ENCODE data around the gene CXCL13. TPM values are rescaled to one million over a fixed set of nuclear protein-coding genes. Genes with fewer than 3 reads are reported as not detected.

The CXCL13 gene
- total and polyA plus RNA-seq, 2 of the 13 experiments (the other 11 are each of a cell fraction or from before 2014, with no cell fraction given): not detected

- H4K20me1 ChIP-seq (ENCODE audit: insufficient read depth, low read length): no peaks in the 10 kb centered on the region
- CTCF ChIA-PET (ENCODE audit: low intra/inter-chr PET ratio, low total read pairs): interaction anchor here (1.8 kb wide), 1 partner anchor 216 kb away, joined by 11 read pairs; no protein-coding TSS in a partner anchor
- BruUV-seq (replicated peaks): no TSS peak
- no peak overlapping the region for H3K9ac ChIP-seq (ENCODE audit: insufficient read depth, low read depth, low read length)
- no peak for ATAC-seq
- no peaks in the 10 kb centered on the region for H3K79me2 ChIP-seq (ENCODE audit: insufficient read depth, low read length)
- H2AFZ ChIP-seq (ENCODE audit: low read length): no peak overlapping the region
- no peaks in the 10 kb centered on the region for H3K36me3 ChIP-seq (replicated peaks in 1 of 2; ENCODE audit: control insufficient read depth in 1 of 2, insufficient read depth in 2 of 2, low read length in 2 of 2)
- no peak overlapping the region for H3K4me3 ChIP-seq (replicated peaks in 1 of 3; ENCODE audit: insufficient read depth in 1 of 3, low read depth in 2 of 3, low read length in 3 of 3)
- intact Hi-C loops (cut with micrococcal nuclease; ENCODE audit: unreplicated experiment) (loop anchor here (1.0 kb wide), 1 partner anchor 216 kb away; no protein-coding TSS in a partner anchor), in situ Hi-C loops (cut with HindIII; ENCODE audit: extremely low pct_ligation_motif_present, low pct_unique_long_range_greater_than_20kb) (no loop called here)
- POLR2A ChIA-PET: no interaction called here
- H3K4me2 ChIP-seq (ENCODE audit: low read depth, low read length): no peak overlapping the region
- TF ChIP-seq SMYD3 (CRISPR knock-in tag; IDR thresholded peaks at IDR 0.05) (no peak), JUND (CRISPR knock-in tag; IDR thresholded peaks at IDR 0.05) (no peak), ZNF562 (CRISPR knock-in tag; IDR thresholded peaks at IDR 0.05; ENCODE audit: borderline replicate concordance) (no peak), NFAT5 (CRISPR knock-in tag; IDR thresholded peaks at IDR 0.05) (no peak), THYN1 (CRISPR knock-in tag; IDR thresholded peaks at IDR 0.05; ENCODE audit: borderline replicate concordance, low read depth) (no peak), CENPX (CRISPR knock-in tag; IDR thresholded peaks at IDR 0.05) (no peak), ZNF768 (CRISPR knock-in tag; IDR thresholded peaks at IDR 0.05) (no peak), NFYC (CRISPR knock-in tag; IDR thresholded peaks at IDR 0.05) (no peak), SMAD1 (CRISPR knock-in tag; IDR thresholded peaks at IDR 0.05; ENCODE audit: borderline replicate concordance, low read depth) (no peak), ZNF33B (CRISPR knock-in tag; IDR thresholded peaks at IDR 0.05) (no peak), SKI (IDR thresholded peaks at IDR 0.05; ENCODE audit: partially characterized antibody) (no peak)
- TF ChIP-seq, protein P1, sequence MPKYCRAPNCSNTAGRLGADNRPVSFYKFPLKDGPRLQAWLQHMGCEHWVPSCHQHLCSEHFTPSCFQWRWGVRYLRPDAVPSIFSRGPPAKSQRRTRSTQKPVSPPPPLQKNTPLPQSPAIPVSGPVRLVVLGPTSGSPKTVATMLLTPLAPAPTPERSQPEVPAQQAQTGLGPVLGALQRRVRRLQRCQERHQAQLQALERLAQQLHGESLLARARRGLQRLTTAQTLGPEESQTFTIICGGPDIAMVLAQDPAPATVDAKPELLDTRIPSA (CRISPR knock-in tag; IDR thresholded peaks at IDR 0.05; ENCODE audit: borderline replicate concordance): no peak
- peaks cover 0 to 3% of the 10 kb centered on the region in 2 experiments; a peak in 1 of 5 replicates for H3K27me3 ChIP-seq (ENCODE audit: control insufficient read depth in 1 of 2, insufficient read depth in 2 of 2, low read length in 2 of 2)
- no peak for FAIRE-seq
- no peak overlapping the region for H3K27ac ChIP-seq (ENCODE audit: extremely low read length, insufficient read depth, low read length)
- WGBS (ENCODE audit: low lambda C conversion rate): 11% methylated on average over 4 of the region's 4 CpGs
- no peak for DNase-seq (ENCODE audit: low spot score)
- no peaks in the 10 kb centered on the region for H3K9me3 ChIP-seq (ENCODE audit: low read length)
- peaks cover 9% of the 10 kb centered on the region; the same call in 1 of the 2 replicates for H3K4me1 ChIP-seq (ENCODE audit: insufficient read depth, low read length)
These were observed 3.9 kb upstream of the CXCL13 start for GRCh38 chr4:77601614-77602187.
